HepG2 (cell line): ENCODE measurements around the gene ADGRF1. TPM values are rescaled to one million over a fixed set of nuclear protein-coding genes. Genes with fewer than 3 reads are reported as not detected.

ENCODE experiments used
- AHDC1 ChIP-seq: sonication (generic); formaldehyde crosslinking; IDR thresholded peaks from 2 replicates; pipeline ENCODE4 v1.5.1; 2020; ENCODE audit warnings: mild to moderate bottlenecking, missing genetic modification reagents, borderline replicate concordance
- ATF2 ChIP-seq: sonication (generic); formaldehyde crosslinking; IDR thresholded peaks from 2 replicates; pipeline ENCODE4 v1.4.0; 2020; ENCODE audit warnings: missing genetic modification reagents
- ATF4 ChIP-seq, 2 experiments: fragments of 450-650 bp in 1 of 2; sonication (generic) in 1 of 2; formaldehyde crosslinking; IDR thresholded peaks; 2 replicates each; pipeline versions ENCODE4 v1.5.0 to v1.8.0; 2020 to 2022; ENCODE audit warnings: mild to moderate bottlenecking in 1 of 2, missing genetic modification reagents in 1 of 2
- FUBP1 ChIP-seq: sonication (generic); formaldehyde crosslinking; IDR thresholded peaks from 2 replicates; pipeline ENCODE4 v1.5.1; 2020; ENCODE audit warnings: missing genetic modification reagents, mild to moderate bottlenecking, borderline replicate concordance
- KMT2B ChIP-seq: IDR thresholded peaks from 2 replicates; pipeline ENCODE4 v1.6.1; 2016; ENCODE audit warnings: missing genetic modification reagents, missing compliant biosample characterization
- NFKB2 ChIP-seq: sonication (generic); formaldehyde crosslinking; IDR thresholded peaks from 2 replicates; pipeline ENCODE4 v1.4.0; 2020; ENCODE audit warnings: missing genetic modification reagents, borderline replicate concordance
- PHB2 ChIP-seq: fragments of 450-650 bp; IDR thresholded peaks from 2 replicates; pipeline ENCODE4 v1.6.1; 2018; ENCODE audit not compliant: partially characterized antibody
- PRDM15 ChIP-seq: sonication (generic); formaldehyde crosslinking; IDR thresholded peaks from 2 replicates; pipeline ENCODE4 v1.4.0; 2020; ENCODE audit warnings: missing genetic modification reagents
- RFXANK ChIP-seq: IDR thresholded peaks from 2 replicates; pipeline ENCODE4 v1.6.1; 2016
- ZNF615 ChIP-seq: sonication (generic); formaldehyde crosslinking; IDR thresholded peaks from 2 replicates; pipeline ENCODE4 v1.5.0; 2020; ENCODE audit warnings: mild to moderate bottlenecking, missing genetic modification reagents, borderline replicate concordance
- ZNF713 ChIP-seq: sonication (generic); formaldehyde crosslinking; IDR thresholded peaks from 2 replicates; pipeline ENCODE4 v1.4.0; 2020; ENCODE audit warnings: mild to moderate bottlenecking, missing genetic modification reagents
- ZNF816 ChIP-seq: sonication (generic); formaldehyde crosslinking; IDR thresholded peaks from 2 replicates; pipeline ENCODE4 v1.8.0; 2022; ENCODE audit warnings: missing genetic modification reagents, mild to moderate bottlenecking, borderline replicate concordance
- polyA plus RNA-seq, 8 experiments: library from polyadenylated mRNA; depleted of rRNA in 3 of 8; stranded (reverse) in 7 of 8; unstranded in 1 of 8; fragments of >200 nt; fragmentation: Illumina TruSeq in 4 of 8; extraction: Trizol in 4 of 8; gene quantifications; 2 replicates each; pipeline versions ENCODE4 v1.2.1 to v1.2.3, GENCODE V29; 2011 to 2016; ENCODE audit warnings: low read depth in 4 of 8, missing spikeins in 1 of 8, mixed read lengths in 1 of 8; ENCODE audit not compliant: insufficient read depth in 1 of 8
- total RNA-seq, 5 experiments: library from RNA; depleted of rRNA; stranded (reverse); fragments of >200 nt; fragmentation: Illumina TruSeq; extraction: Trizol; gene quantifications; 2 replicates each; pipeline ENCODE4 v1.2.3, GENCODE V29; 2016; ENCODE audit warnings: low read depth in 1 of 5

Gene ADGRF1
- total and polyA plus RNA-seq, 2 of the 13 experiments (the other 11 are each of a cell fraction or from before 2014, with no cell fraction given) = not detected

- peak; percentile 80 for TF ChIP-seq ATF2 (CRISPR knock-in tag)
- no peak for TF ChIP-seq ZNF713 (CRISPR knock-in tag)
- TF ChIP-seq AHDC1 = peak; percentile 86; the same call in 1 of the 2 replicates
- TF ChIP-seq PRDM15 (CRISPR knock-in tag) = peak; percentile 60
- peak in 1 of 2 experiments; percentile 85; a peak in 2 of 4 replicates for TF ChIP-seq ATF4 (CRISPR knock-in tag; IDR thresholded peaks at IDR 0.05)
- TF ChIP-seq ZNF615 = no peak
- TF ChIP-seq ZNF816 (CRISPR knock-in tag) = 0 out of 2 replicates have a peak, but pooled peaks have one; percentile 54
- TF ChIP-seq RFXANK = no peak; the same call in 1 of the 2 replicates
- no peak for TF ChIP-seq NFKB2 (CRISPR knock-in tag)
- TF ChIP-seq PHB2 = no peak
- TF ChIP-seq FUBP1 (CRISPR knock-in tag) = no peak
- peak; percentile 38; the same call in 1 of the 2 replicates for TF ChIP-seq KMT2B (CRISPR knock-in tag)
These were observed 34.6 kb upstream of the ADGRF1 start (continued) for GRCh38 chr6:47076422-47077344.
